Measurements from ENCODE around the gene FSTL1. TPM values are rescaled to one million over a fixed set of nuclear protein-coding genes. Genes with fewer than 3 reads are reported as not detected.

The FSTL1 gene
- total and polyA plus RNA-seq, 8 donors, result 14.2 to 946 (median 97.7) TPM

DNA sequence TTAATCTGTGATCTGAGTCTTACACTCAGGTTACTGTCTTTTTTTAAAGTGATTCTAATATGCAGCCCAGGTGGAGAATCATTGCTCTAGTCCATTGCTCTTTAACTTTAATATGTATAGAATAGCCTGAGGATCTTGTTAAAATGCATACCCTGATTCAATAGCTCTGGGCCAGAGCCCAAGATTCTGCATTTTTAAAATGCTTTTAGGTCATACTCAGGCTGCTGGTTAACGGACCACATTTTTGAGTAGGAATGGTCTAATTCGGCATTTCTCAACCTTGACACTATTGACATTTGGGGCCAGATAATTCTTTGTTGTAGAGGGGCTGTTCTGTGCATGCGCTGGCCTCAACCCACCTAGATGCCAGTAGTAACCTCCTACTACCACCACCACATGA, 20.9 kb upstream of the FSTL1 start:
- H3K9me3 ChIP-seq, result no peaks in the 10 kb centered on the region
- H3K4me3 ChIP-seq, result no peak overlapping the region
- H3K4me1 ChIP-seq, result peaks cover 0 to 6% (median 3%) of the 10 kb centered on the region in 4 donors
- 73 to 79% (median 76%) methylated on average over 3 of the region's 3 CpGs for WGBS, 5 donors
- no peaks in the 10 kb centered on the region for H3K36me3 ChIP-seq
- no peaks in the 10 kb centered on the region for H3K27me3 ChIP-seq
- peak in 1 of 2 donors; percentile 26 for DNase-seq
- intact Hi-C loops (cut with DNase I; ENCODE audit: low total_unique reads), result no loop called here
- no peak overlapping the region for H3K27ac ChIP-seq
- TF ChIP-seq, protein P1, sequence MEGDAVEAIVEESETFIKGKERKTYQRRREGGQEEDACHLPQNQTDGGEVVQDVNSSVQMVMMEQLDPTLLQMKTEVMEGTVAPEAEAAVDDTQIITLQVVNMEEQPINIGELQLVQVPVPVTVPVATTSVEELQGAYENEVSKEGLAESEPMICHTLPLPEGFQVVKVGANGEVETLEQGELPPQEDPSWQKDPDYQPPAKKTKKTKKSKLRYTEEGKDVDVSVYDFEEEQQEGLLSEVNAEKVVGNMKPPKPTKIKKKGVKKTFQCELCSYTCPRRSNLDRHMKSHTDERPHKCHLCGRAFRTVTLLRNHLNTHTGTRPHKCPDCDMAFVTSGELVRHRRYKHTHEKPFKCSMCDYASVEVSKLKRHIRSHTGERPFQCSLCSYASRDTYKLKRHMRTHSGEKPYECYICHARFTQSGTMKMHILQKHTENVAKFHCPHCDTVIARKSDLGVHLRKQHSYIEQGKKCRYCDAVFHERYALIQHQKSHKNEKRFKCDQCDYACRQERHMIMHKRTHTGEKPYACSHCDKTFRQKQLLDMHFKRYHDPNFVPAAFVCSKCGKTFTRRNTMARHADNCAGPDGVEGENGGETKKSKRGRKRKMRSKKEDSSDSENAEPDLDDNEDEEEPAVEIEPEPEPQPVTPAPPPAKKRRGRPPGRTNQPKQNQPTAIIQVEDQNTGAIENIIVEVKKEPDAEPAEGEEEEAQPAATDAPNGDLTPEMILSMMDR (IDR thresholded peaks at IDR 0.05), result no peak
- TF ChIP-seq EP300 (IDR thresholded peaks at IDR 0.05), result no peak
- TF ChIP-seq POLR2AphosphoS5 (IDR thresholded peaks at IDR 0.05), result no peak
- no peak for TF ChIP-seq POLR2A (IDR thresholded peaks at IDR 0.05)

DNA sequence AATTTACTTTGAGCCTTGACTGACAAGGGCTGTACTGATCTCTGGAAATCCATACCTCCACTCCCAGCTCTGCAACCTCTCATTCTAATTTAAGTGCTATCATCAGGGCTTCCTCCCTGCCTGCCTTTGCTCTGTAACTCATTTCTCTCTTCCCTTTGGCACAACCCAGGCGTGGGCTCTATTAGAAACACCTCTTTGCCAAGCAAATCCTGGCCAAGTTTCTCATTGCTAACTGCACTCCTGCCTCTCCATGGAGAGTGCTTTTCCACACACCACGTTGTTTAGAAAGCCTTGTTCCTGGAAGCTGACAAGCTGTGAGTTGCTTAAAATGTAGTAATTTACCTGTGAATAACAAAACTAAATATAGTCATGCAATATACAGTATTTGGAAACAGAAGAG, 20.1 kb upstream of the FSTL1 start:
- no peaks in the 10 kb centered on the region for H3K9me3 ChIP-seq
- peak in 1 of 2 donors; percentile 70 for DNase-seq
- H3K4me3 ChIP-seq, result no peak overlapping the region
- WGBS, 5 donors, result 27 to 35% (median 28%) methylated on average over 2 of the region's 2 CpGs
- no peaks in the 10 kb centered on the region for H3K27me3 ChIP-seq
- peak overlapping the region in 1 of 5 donors; percentile 14 for H3K27ac ChIP-seq
- H3K4me1 ChIP-seq, result peaks cover 0 to 6% (median 3%) of the 10 kb centered on the region in 4 donors
- intact Hi-C loops (cut with DNase I; ENCODE audit: low total_unique reads), result no loop called here
- H3K36me3 ChIP-seq, result no peaks in the 10 kb centered on the region
- TF ChIP-seq POLR2AphosphoS5 (IDR thresholded peaks at IDR 0.05), result peak in 1 of 3 donors; percentile 38
- TF ChIP-seq, protein P1 (IDR thresholded peaks at IDR 0.05), result no peak

DNA sequence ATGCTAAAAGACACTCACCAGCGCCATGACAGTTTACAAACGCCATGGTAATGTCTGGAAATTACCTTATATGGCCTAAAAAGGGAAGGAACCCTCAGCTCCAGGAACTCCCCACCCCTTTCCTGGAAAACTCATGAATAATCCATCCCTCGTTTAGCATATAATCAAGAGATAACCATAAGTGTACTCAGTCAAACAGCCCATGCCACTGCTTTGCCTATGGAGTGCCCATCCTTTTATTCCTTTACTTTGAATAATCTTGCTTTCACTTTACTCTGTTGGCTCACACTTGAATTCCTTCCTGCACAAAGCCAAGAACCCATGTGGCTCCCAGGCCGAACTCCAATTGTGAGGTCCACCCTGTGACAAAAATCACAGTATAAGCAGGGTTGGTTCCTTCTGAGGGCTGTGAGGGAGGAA, 19.1 kb upstream of the FSTL1 start:
- Histone ChIP-seq H3K9me3 (no peaks in the 10 kb centered on the region), H3K27me3 (no peaks in the 10 kb centered on the region), H3K27ac (no peak overlapping the region), H3K36me3 (no peaks in the 10 kb centered on the region), H3K4me3 (no peak overlapping the region), H3K4me1 (peaks cover 0 to 6% (median 3%) of the 10 kb centered on the region in 4 donors)
- 66 to 82% (median 70%) methylated on average over 4 of the region's 4 CpGs for WGBS, 5 donors
- no peak for DNase-seq
- TF ChIP-seq EP300 (IDR thresholded peaks at IDR 0.05) (no peak), POLR2AphosphoS5 (IDR thresholded peaks at IDR 0.05) (no peak), POLR2A (IDR thresholded peaks at IDR 0.05) (no peak)
- TF ChIP-seq, protein P1 (IDR thresholded peaks at IDR 0.05), result no peak
- intact Hi-C loops (cut with DNase I; ENCODE audit: low total_unique reads), result no loop called here

DNA sequence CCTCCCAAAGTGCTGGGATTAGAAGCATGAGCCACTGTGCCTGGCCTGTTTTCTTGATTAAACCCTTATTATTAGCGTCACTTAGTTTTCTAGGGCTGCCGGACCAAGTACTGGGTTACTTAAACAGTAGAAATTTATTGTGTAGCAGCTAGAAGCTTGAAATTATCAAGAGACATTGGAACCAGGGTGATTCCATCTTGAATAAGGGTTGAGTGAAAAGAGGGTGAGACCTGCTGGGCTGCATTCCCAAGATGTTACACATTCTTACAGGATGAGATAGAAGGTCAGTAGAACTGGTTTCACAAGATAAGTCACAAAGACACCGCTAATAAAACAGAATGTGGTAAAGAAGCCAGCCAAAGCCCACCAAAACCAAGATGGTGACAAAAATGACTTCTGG, 18.6 kb upstream of the FSTL1 start:
- Histone ChIP-seq H3K27me3 (no peaks in the 10 kb centered on the region), H3K9me3 (no peaks in the 10 kb centered on the region), H3K27ac (no peak overlapping the region), H3K36me3 (no peaks in the 10 kb centered on the region), H3K4me3 (no peak overlapping the region), H3K4me1 (peaks cover 0 to 6% (median 3%) of the 10 kb centered on the region in 4 donors)
- 70 to 86% (median 74%) methylated on average over 3 of the region's 3 CpGs for WGBS, 5 donors
- TF ChIP-seq EP300 (IDR thresholded peaks at IDR 0.05) (no peak), POLR2A (IDR thresholded peaks at IDR 0.05) (no peak), POLR2AphosphoS5 (IDR thresholded peaks at IDR 0.05) (no peak)
- TF ChIP-seq, protein P1 (IDR thresholded peaks at IDR 0.05), result no peak
- DNase-seq, result no peak
- intact Hi-C loops (cut with DNase I; ENCODE audit: low total_unique reads), result no loop called here
